ENCODE results near the gene NISCH.

- TF ChIP-seq CTCF (IDR thresholded peaks at IDR 0.05) (no peak), EZH2 (IDR thresholded peaks at IDR 0.05; ENCODE audit: borderline replicate concordance, insufficient read depth, low read depth, low read length, poor library complexity, severe bottlenecking) (no peak)
Measured at GRCh38 chr3:52479037-52479876, 23.9 kb downstream of the NISCH start.
